ENCODE measurements around the gene RRM2. TPM values are rescaled to one million over a fixed set of nuclear protein-coding genes. Genes with fewer than 3 reads are reported as not detected.

Gene RRM2
- total RNA-seq, 4 donors from 2014 or later = 1.7 to 4.6 TPM; not detected in 2

- Histone ChIP-seq H3K4me1 (peaks cover 0 to 3% (median 0%) of the 10 kb centered on the region in 4 donors), H3K4me3 (no peak overlapping the region), H3K27ac (replicated peaks in 1 of 4) (no peak overlapping the region), H3K36me3 (no peaks in the 10 kb centered on the region), H3K9me3 (no peaks in the 10 kb centered on the region), H3K27me3 (peaks cover 0 to 8% (median 0%) of the 10 kb centered on the region in 4 donors)
- no peak for TF ChIP-seq EP300 (IDR thresholded peaks at IDR 0.05)
- TF ChIP-seq POLR2A (IDR thresholded peaks at IDR 0.05; ENCODE audit: low read depth) = no peak
- no peak for TF ChIP-seq POLR2AphosphoS5 (IDR thresholded peaks at IDR 0.05)
- no peak for TF ChIP-seq CTCF (IDR thresholded peaks at IDR 0.05)
- intact Hi-C loops (cut with DNase I) = no loop called here
- 90% methylated on average over 6 of the region's 6 CpGs for WGBS
- no peak for DNase-seq (ENCODE audit: extremely low spot score)
Measured at GRCh38 chr2:10139536-10139935, 17.0 kb downstream of the RRM2 start.

GRCh38 chr2:10140841-10141610 lies 18.5 kb downstream of the RRM2 start:
- WGBS = 86% methylated on average over 13 of the region's 16 CpGs
- Histone ChIP-seq H3K27me3 (peaks cover 0 to 8% (median 0%) of the 10 kb centered on the region in 4 donors), H3K36me3 (no peaks in the 10 kb centered on the region), H3K4me1 (peaks cover 0 to 14% (median 8%) of the 10 kb centered on the region in 4 donors), H3K9me3 (no peaks in the 10 kb centered on the region), H3K27ac (replicated peaks in 1 of 4) (no peak overlapping the region), H3K4me3 (no peak overlapping the region)
- intact Hi-C loops (cut with DNase I) = no loop called here
- TF ChIP-seq POLR2AphosphoS5 (IDR thresholded peaks at IDR 0.05) (no peak), CTCF (IDR thresholded peaks at IDR 0.05) (no peak), EP300 (IDR thresholded peaks at IDR 0.05) (no peak), POLR2A (IDR thresholded peaks at IDR 0.05; ENCODE audit: low read depth) (no peak)
- no peak for DNase-seq (ENCODE audit: extremely low spot score)

GRCh38 chr2:10141736-10142639 lies 19.4 kb downstream of the RRM2 start:
- peaks cover 0 to 14% (median 8%) of the 10 kb centered on the region in 4 donors for H3K4me1 ChIP-seq
- no peaks in the 10 kb centered on the region for H3K36me3 ChIP-seq
- H3K27me3 ChIP-seq = peaks cover 0 to 8% (median 0%) of the 10 kb centered on the region in 4 donors
- H3K27ac ChIP-seq (replicated peaks in 1 of 4) = no peak overlapping the region
- no peaks in the 10 kb centered on the region for H3K9me3 ChIP-seq
- no peak for DNase-seq (ENCODE audit: extremely low spot score)
- TF ChIP-seq EP300 (IDR thresholded peaks at IDR 0.05) (no peak), CTCF (IDR thresholded peaks at IDR 0.05) (peak; percentile 25 to 52 (median 27))
- WGBS = 85% methylated on average over 28 of the region's 32 CpGs
- intact Hi-C loops (cut with DNase I) = no loop called here
- no peak overlapping the region for H3K4me3 ChIP-seq

- intact Hi-C loops (cut with DNase I) = no loop called here
- WGBS = 97% methylated on average over 11 of the region's 11 CpGs
Measured at GRCh38 chr2:10142640-10142965, 20.1 kb downstream of the RRM2 start.

More at GRCh38 chr2:10142640-10142965, 20.1 kb downstream of the RRM2 start:
- no peaks in the 10 kb centered on the region for H3K36me3 ChIP-seq
- H3K27me3 ChIP-seq = peaks cover 0 to 8% (median 0%) of the 10 kb centered on the region in 4 donors
- no peak overlapping the region for H3K4me3 ChIP-seq
- H3K9me3 ChIP-seq = no peaks in the 10 kb centered on the region
- no peak for TF ChIP-seq POLR2A (IDR thresholded peaks at IDR 0.05; ENCODE audit: low read depth)
- no peak for TF ChIP-seq CTCF (IDR thresholded peaks at IDR 0.05)
- TF ChIP-seq EP300 (IDR thresholded peaks at IDR 0.05) = no peak
- TF ChIP-seq POLR2AphosphoS5 (IDR thresholded peaks at IDR 0.05) = no peak
- no peak overlapping the region for H3K27ac ChIP-seq (replicated peaks in 1 of 4)
- peaks cover 0 to 14% (median 8%) of the 10 kb centered on the region in 4 donors for H3K4me1 ChIP-seq
- no peak for DNase-seq (ENCODE audit: extremely low spot score)
